ENCODE measurements around the gene TENM4.

GRCh38 chr11:79453617-79454016, 12.8 kb upstream of the TENM4 start:
- no peak for TF ChIP-seq ZNF423 (tag by site-specific recombination; IDR thresholded peaks at IDR 0.05)
- TF ChIP-seq ZNF639 (tag by site-specific recombination; IDR thresholded peaks at IDR 0.05), result no peak
- no peak for TF ChIP-seq PATZ1 (tag by site-specific recombination; IDR thresholded peaks at IDR 0.05)
- TF ChIP-seq ZNF398 (tag by site-specific recombination; IDR thresholded peaks at IDR 0.05), result no peak
- TF ChIP-seq CTCF (tag by site-specific recombination; IDR thresholded peaks at IDR 0.05), result no peak
- no peak for TF ChIP-seq ZNF23 (tag by site-specific recombination; IDR thresholded peaks at IDR 0.05; ENCODE audit: borderline replicate concordance)
- no peak for TF ChIP-seq IKZF3 (tag by site-specific recombination; IDR thresholded peaks at IDR 0.05)
- no peak for TF ChIP-seq ZNF354C (tag by site-specific recombination; IDR thresholded peaks at IDR 0.05; ENCODE audit: borderline replicate concordance, low read depth)
- no peak for TF ChIP-seq ZNF16 (tag by site-specific recombination; IDR thresholded peaks at IDR 0.05; ENCODE audit: low read depth)
- no peak for TF ChIP-seq ZSCAN16 (tag by site-specific recombination; IDR thresholded peaks at IDR 0.05)
- TF ChIP-seq ZIC2 (tag by site-specific recombination; IDR thresholded peaks at IDR 0.05), result no peak
